Heart left ventricle (tissue), 16 donors: ENCODE data around the gene SFMBT2. TPM values are rescaled to one million over a fixed set of nuclear protein-coding genes. Genes with fewer than 3 reads are reported as not detected.

Experiments used
- ATAC-seq, 4 donors: fragments of 200-7000 bp; cut with Tn5 transposase; one replicate each; pipeline ENCODE4 v1.9.1; 2020 to 2022; ENCODE audit warnings: moderate library complexity in 4 of 4, mild to moderate bottlenecking in 3 of 4, moderate number of reproducible peaks in 1 of 4
- DNase-seq, 5 donors: peaks; one replicate each; pipeline ENCODE4 v3.0.0-alpha.2; 2020
- H3K27ac ChIP-seq, 12 donors: fragments of 200-600 bp; sonication (generic) in 4 of 12; one replicate each; pipeline versions ENCODE4 v1.5.0 to v1.8.0; 2016 to 2022; ENCODE audit warnings: mild to moderate bottlenecking in 2 of 12
- H3K27me3 ChIP-seq, 9 donors: fragments of 200-600 bp; sonication (generic) in 2 of 9; one replicate each; pipeline versions ENCODE4 v1.5.1 to v1.8.0; 2016 to 2022; ENCODE audit warnings: mild to moderate bottlenecking in 3 of 9
- H3K36me3 ChIP-seq, 9 donors: fragments of 200-600 bp; sonication (generic) in 2 of 9; one replicate each; pipeline versions ENCODE4 v1.5.0 to v1.8.0; 2018 to 2022; ENCODE audit warnings: mild to moderate bottlenecking in 2 of 9
- H3K4me1 ChIP-seq, 12 donors: fragments of 200-600 bp; sonication (generic) in 4 of 12; one replicate each; pipeline versions ENCODE4 v1.5.0 to v1.8.0; 2016 to 2022; ENCODE audit warnings: mild to moderate bottlenecking in 3 of 12
- H3K4me3 ChIP-seq, 12 donors: fragments of 200-600 bp; sonication (generic) in 4 of 12; one replicate each; pipeline versions ENCODE4 v1.5.0 to v1.8.0; 2017 to 2022; ENCODE audit warnings: mild to moderate bottlenecking in 9 of 12, moderate library complexity in 4 of 12
- H3K9me3 ChIP-seq, 12 donors: fragments of 200-600 bp; sonication (generic) in 4 of 12; one replicate each; pipeline versions ENCODE4 v1.5.0 to v1.8.0; 2016 to 2022; ENCODE audit warnings: mild to moderate bottlenecking in 1 of 12
- CTCF ChIP-seq, 12 donors: fragments of 200-600 bp; sonication (generic) in 4 of 12; IDR thresholded peaks; one replicate each; pipeline versions ENCODE4 v1.5.0 to v1.8.0; 2018 to 2022; ENCODE audit warnings: antibody characterized with exemption in 12 of 12, mild to moderate bottlenecking in 5 of 12
- POLR2A ChIP-seq, 2 donors: fragments of 450-650 bp; IDR thresholded peaks; one replicate each; pipeline ENCODE4 v1.6.1; 2017; ENCODE audit warnings: antibody characterized with exemption in 2 of 2, mild to moderate bottlenecking in 2 of 2, moderate library complexity in 2 of 2
- WGBS, 4 donors: extraction: QIAGEN DNeasy Blood & Tissue Kit in 2 of 4; methylation state at CpG; one replicate each; pipeline versions ENCODE4 v1.1.5 to v1.1.7; 2013 to 2018; 5-methylcytosine and 5-hydroxymethylcytosine counted together
- intact Hi-C, 10 donors: fragments of 100-400 bp; cut with DNase I; formaldehyde crosslinking; loops; one replicate each; pipeline versions ENCODE4 v1.11.1 to v1.14.2; 2022
- polyA plus RNA-seq, 2 donors: library from polyadenylated mRNA; stranded (reverse); fragments of 200-250 nt; gene quantifications; one replicate each; pipeline ENCODE4 v1.2.3, GENCODE V29; 2013
- total RNA-seq, 9 donors: library from RNA; depleted of rRNA in 2 of 9; stranded (reverse); fragments of >200 nt in 2 of 9; fragmentation: NEBNext Ultra II Directional in 3 of 9; extraction: Animal tissue kit (Norgen Biotek cat#: 25700) in 3 of 9; gene quantifications; one replicate each; pipeline versions ENCODE4 v1.1.0 to v1.2.4, GENCODE V29; 2016 to 2023
- donor health status: ischemic (EF 13 %, LVEDD 7.1; RV severe dilation, severe dysfunction).
- donor health status: healthy with polysubstance abuse.
- donor health status: DM: no; HTN: yes; CAD: no.
- donor health status: DM: no; HTN: no; CAD: no.
- donor health status: ischemic (EF 25% LVEDD 6.9; RV normal size, moderate dysfunction).
- donor health status: ischemic (EF 25% LVEDD 5.7; RV mildly dilated, moderate dysfunction).
- donor health status: healthy.
- donor health status: DM: yes; HTN: yes; CAD: no.
- donor health status: ischemic (EF 35%, LVEDD 5.7; RV mildly dilated, moderate dysfunction).
- donor health status: nonischemic (EF 11% LVEDD 7.7; RV severe dilation, severe dysfunction).
- donor health status: DM: yes; HTN: yes; CAD: no.
- donor health status: PGD.
- donor health status: ischemic (EF 29% LVEDD 5.4; RV normal size, mild dysfunction).
- donor health status: nonischemic (EF 23%, LVEDD 6.1; RV moderate dilation, normal function).

SFMBT2 gene
- total and polyA plus RNA-seq, 11 donors = 2.6 to 25.8 (median 9.6) TPM

- Histone ChIP-seq H3K27ac (no peak overlapping the region), H3K4me3 (no peak overlapping the region), H3K27me3 (peaks cover 0 to 9% (median 0%) of the 10 kb centered on the region in 9 donors), H3K9me3 (peaks cover 0 to 7% (median 0%) of the 10 kb centered on the region in 12 donors), H3K36me3 (no peaks in the 10 kb centered on the region), H3K4me1 (no peaks in the 10 kb centered on the region)
- no peak for TF ChIP-seq CTCF (IDR thresholded peaks at IDR 0.05)
- TF ChIP-seq POLR2A (IDR thresholded peaks at IDR 0.05) = no peak
- ATAC-seq (no peak), DNase-seq (no peak)
- intact Hi-C loops = no loop called here
- WGBS, 4 donors = 76 to 94% (median 87%) methylated on average over 11 of the region's 11 CpGs
Observed at GRCh38 chr10:7130191-7130911, 280.5 kb downstream of the SFMBT2 start.

- WGBS, 4 donors = 70 to 76% (median 75%) methylated on average over 6 of the region's 6 CpGs
- Histone ChIP-seq H3K36me3 (no peaks in the 10 kb centered on the region), H3K9me3 (peaks cover 0 to 3% (median 0%) of the 10 kb centered on the region in 12 donors), H3K4me3 (no peak overlapping the region), H3K4me1 (peaks cover 0 to 2% (median 0%) of the 10 kb centered on the region in 12 donors), H3K27me3 (peaks cover 0 to 12% (median 0%) of the 10 kb centered on the region in 9 donors), H3K27ac (no peak overlapping the region)
- no peak for DNase-seq
- intact Hi-C loops = loop anchor here in 9 of 10 donors (5.0 to 10.0 kb wide), 5 partner anchors 131 to 304 kb away; partner anchors contain the start of gene SFMBT2 (in 3 of the 9)
- no peak for TF ChIP-seq POLR2A (IDR thresholded peaks at IDR 0.05)
- no peak for TF ChIP-seq CTCF (IDR thresholded peaks at IDR 0.05)
- ATAC-seq = no peak
Observed at GRCh38 chr10:7123774-7124173, 287.1 kb downstream of the SFMBT2 start.

- Histone ChIP-seq H3K4me1 (peaks cover 0 to 2% (median 0%) of the 10 kb centered on the region in 12 donors), H3K27ac (no peak overlapping the region), H3K27me3 (peaks cover 0 to 12% (median 0%) of the 10 kb centered on the region in 9 donors), H3K4me3 (no peak overlapping the region), H3K9me3 (no peaks in the 10 kb centered on the region), H3K36me3 (no peaks in the 10 kb centered on the region)
- no peak for DNase-seq
- intact Hi-C loops = loop anchor here in 9 of 10 donors (5.0 to 10.0 kb wide), 5 partner anchors 132 to 305 kb away; partner anchors contain the start of gene SFMBT2 (in 3 of the 9)
- no peak for ATAC-seq
- 79 to 95% (median 84%) methylated on average over 3 of the region's 3 CpGs for WGBS, 4 donors
- TF ChIP-seq CTCF (IDR thresholded peaks at IDR 0.05) (no peak), POLR2A (IDR thresholded peaks at IDR 0.05) (no peak)
Observed at GRCh38 chr10:7122561-7122960, 288.3 kb downstream of the SFMBT2 start.

GRCh38 chr10:7121154-7121797 is 289.6 kb downstream of the SFMBT2 start:
- Histone ChIP-seq H3K27ac (no peak overlapping the region), H3K4me1 (peaks cover 0 to 2% (median 0%) of the 10 kb centered on the region in 12 donors), H3K4me3 (no peak overlapping the region), H3K36me3 (no peaks in the 10 kb centered on the region), H3K27me3 (peaks cover 0 to 12% (median 0%) of the 10 kb centered on the region in 9 donors), H3K9me3 (no peaks in the 10 kb centered on the region)
- DNase-seq = peak in 4 of 5 donors; percentile 28 to 45 (median 40)
- WGBS, 4 donors = 21 to 26% (median 22%) methylated on average over 10 of the region's 10 CpGs
- TF ChIP-seq CTCF (IDR thresholded peaks at IDR 0.05) (peak; percentile 48 to 75 (median 68)), POLR2A (IDR thresholded peaks at IDR 0.05) (no peak)
- intact Hi-C loops = loop anchor here (2.0 to 10.0 kb wide), 7 partner anchors 134 to 306 kb away; partner anchors contain the start of gene SFMBT2 (in 3 of the 10)
- peak in 3 of 4 donors; percentile 60 to 66 (median 61) for ATAC-seq
